KOPT-K1 (cell line): ENCODE results near the gene MZT2A.
"Not testable (repeated sequence)": the region's sequence is repeated elsewhere in the genome, so short reads cannot be mapped to it uniquely, and the experiment has no call there.

Experiments used
- H3K27ac ChIP-seq: fragments of 200-600 bp; sonication (generic); 2 replicates; pipeline ENCODE4 v1.5.1; 2016; ENCODE audit warnings: antibody characterized with exemption, mild to moderate bottlenecking, low read depth, low read length; ENCODE audit not compliant: poor library complexity, severe bottlenecking
- H3K36me3 ChIP-seq: fragments of 200-600 bp; sonication (generic); 2 replicates; pipeline ENCODE4 v1.5.1; 2017; ENCODE audit warnings: antibody characterized with exemption, mild to moderate bottlenecking, low read length, moderate library complexity; ENCODE audit not compliant: insufficient read depth
- H3K9me3 ChIP-seq: fragments of 200-600 bp; sonication (generic); 2 replicates; pipeline ENCODE4 v1.5.1; 2017; ENCODE audit warnings: antibody characterized with exemption, low read length, mild to moderate bottlenecking; ENCODE audit not compliant: insufficient read depth, poor library complexity, severe bottlenecking

Gene MZT2A, protein sequence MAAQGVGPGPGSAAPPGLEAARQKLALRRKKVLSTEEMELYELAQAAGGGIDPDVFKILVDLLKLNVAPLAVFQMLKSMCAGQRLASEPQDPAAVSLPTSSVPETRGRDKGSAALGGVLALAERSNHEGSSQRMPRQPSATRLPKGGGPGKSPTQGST

DNA sequence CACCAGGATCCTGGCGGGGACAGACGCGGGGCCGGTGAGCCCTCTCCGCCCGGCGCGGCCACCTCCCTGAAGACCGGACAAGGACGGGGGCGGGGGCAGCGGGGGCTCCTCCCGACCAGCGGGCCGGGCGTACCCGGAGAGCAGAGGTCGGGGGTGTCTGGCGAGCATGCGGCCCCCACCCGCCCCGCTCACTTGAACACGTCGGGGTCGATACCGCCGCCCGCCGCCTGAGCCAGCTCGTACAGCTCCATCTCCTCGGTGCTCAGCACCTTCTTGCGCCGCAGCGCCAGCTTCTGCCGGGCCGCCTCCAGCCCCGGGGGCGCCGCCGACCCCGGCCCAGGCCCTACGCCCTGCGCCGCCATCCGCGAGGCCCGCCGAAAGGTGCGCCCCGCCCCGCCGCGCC is at the start of gene MZT2A:
MZT2A (minus strand) TSS at position 383 of the 403 bp plus-strand sequence; CDS start at position 362, 21 bp downstream.
- H3K36me3 ChIP-seq: peaks cover 33% of the 10 kb centered on the region; the same call in 1 of the 2 replicates
- H3K27ac ChIP-seq: peak within 1 kb of the TSS; percentile 85
- not testable (repeated sequence) for H3K9me3 ChIP-seq

GRCh38 chr2:131538856-131539255 is 46.7 kb upstream of the MZT2A start:
- H3K27ac ChIP-seq, H3K36me3 ChIP-seq, H3K9me3 ChIP-seq: not testable (repeated sequence)

DNA sequence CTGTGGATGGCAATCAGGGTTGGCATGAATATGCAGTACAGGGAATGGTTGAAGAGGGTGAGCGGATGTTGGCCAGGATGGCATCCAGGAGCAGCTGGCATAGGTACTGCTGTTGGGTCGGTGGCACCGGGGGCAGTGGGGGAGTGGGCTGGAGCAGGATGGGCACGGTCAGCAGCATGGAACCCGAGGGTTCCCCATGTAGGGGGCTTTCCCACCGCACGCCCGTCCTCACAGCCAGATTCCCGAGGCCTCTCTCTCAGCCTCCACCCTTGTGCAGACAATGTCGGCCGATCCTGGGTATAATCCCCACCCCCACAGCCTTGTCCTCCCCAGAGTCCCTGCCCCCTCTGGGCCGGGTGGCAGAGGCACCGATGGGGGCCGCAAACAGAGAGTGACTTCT is 44.6 kb upstream of the MZT2A start:
- not testable (repeated sequence) for H3K9me3 ChIP-seq, H3K27ac ChIP-seq, H3K36me3 ChIP-seq

DNA sequence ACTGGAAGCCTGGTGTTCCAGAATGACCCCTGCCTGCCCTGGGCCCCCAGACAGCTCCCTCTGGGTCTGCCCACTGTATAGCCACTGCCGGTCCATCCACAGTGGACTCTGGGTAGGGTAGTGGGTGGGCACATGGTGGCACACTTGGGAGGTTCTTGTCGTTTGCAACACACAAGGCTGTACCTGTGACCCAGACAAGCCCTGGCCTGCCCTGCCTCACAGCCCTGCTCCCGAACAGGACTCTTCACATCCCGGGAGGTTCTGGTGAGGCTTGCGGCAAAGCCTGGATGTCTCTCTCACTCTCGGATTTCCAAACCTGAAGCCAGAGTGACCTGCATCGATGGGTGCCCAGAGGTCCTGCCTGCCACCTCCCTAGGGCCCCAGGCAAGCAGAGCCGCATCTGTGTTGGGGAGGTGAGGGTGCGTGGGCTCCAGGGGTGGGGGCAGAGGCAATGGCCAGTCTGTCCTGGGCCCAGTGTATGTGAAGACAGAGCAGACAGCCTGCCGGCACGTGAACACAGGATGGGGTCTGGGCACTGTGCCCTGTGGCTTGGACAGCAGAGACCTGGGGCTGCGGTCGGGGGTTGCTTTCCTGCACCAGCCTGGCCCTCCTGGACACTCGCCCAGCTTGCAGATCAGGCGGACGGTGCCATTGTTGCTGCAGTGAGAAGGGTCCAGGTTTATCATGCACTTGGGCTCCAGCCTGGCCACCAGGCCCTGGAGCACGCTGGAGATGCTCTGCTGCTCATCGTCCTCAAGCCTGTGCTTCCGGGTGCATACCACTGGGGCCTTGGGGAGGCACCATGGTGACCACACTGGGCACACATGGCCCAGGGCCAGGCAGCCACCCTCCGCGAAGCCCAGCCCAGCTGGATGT is 44.0 kb upstream of the MZT2A start:
- H3K36me3 ChIP-seq, H3K27ac ChIP-seq, H3K9me3 ChIP-seq: not testable (repeated sequence)

- Histone ChIP-seq H3K27ac (no peak overlapping the region), H3K36me3 (no peaks in the 10 kb centered on the region)
These were observed 43.3 kb upstream of the MZT2A start for GRCh38 chr2:131535526-131535925.

DNA sequence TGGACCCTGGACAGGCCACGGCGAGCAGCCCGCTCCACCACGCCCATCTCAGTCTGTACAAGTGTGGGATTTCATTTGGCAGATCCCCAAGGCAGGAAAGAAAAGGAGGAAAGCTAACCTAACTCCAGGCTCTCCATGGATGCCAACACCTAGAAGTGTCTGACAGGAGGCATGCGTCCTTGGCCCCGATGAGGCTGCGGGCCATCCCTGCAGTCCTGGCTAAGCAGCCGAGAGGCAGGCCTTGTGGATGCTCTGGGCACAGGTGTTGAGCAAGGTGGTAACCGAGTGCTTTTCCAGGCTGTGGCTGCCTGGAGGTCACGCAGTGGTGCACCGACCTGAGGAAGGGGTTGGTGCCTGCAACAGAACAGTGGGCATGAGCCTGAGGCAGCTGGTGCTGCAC is 42.8 kb upstream of the MZT2A start:
- H3K36me3 ChIP-seq, H3K9me3 ChIP-seq, H3K27ac ChIP-seq: not testable (repeated sequence)

More at GRCh38 chr2:131535526-131535925, 43.3 kb upstream of the MZT2A start:
- no peaks in the 10 kb centered on the region for H3K9me3 ChIP-seq

DNA sequence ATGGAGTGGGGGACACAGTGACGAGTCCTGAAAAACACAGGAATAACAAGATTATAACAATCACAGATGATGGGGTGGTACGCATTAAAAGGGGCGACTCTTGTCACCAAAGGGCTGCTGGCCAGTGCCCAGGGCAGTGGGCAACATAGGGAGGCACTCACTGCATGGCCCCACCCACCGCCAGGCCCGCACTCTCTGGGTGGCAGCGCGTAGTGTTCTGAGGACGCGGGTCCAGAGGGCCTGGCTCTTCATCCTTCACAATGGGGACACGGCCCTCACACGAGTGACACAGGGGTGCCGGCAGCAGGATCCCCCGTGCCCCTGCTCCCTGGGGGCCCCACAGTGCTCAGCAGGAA is 42.1 kb upstream of the MZT2A start:
- not testable (repeated sequence) for H3K27ac ChIP-seq, H3K9me3 ChIP-seq, H3K36me3 ChIP-seq

- not testable (repeated sequence) for H3K27ac ChIP-seq, H3K36me3 ChIP-seq, H3K9me3 ChIP-seq
These were observed 41.6 kb upstream of the MZT2A start for GRCh38 chr2:131533609-131534316.

DNA sequence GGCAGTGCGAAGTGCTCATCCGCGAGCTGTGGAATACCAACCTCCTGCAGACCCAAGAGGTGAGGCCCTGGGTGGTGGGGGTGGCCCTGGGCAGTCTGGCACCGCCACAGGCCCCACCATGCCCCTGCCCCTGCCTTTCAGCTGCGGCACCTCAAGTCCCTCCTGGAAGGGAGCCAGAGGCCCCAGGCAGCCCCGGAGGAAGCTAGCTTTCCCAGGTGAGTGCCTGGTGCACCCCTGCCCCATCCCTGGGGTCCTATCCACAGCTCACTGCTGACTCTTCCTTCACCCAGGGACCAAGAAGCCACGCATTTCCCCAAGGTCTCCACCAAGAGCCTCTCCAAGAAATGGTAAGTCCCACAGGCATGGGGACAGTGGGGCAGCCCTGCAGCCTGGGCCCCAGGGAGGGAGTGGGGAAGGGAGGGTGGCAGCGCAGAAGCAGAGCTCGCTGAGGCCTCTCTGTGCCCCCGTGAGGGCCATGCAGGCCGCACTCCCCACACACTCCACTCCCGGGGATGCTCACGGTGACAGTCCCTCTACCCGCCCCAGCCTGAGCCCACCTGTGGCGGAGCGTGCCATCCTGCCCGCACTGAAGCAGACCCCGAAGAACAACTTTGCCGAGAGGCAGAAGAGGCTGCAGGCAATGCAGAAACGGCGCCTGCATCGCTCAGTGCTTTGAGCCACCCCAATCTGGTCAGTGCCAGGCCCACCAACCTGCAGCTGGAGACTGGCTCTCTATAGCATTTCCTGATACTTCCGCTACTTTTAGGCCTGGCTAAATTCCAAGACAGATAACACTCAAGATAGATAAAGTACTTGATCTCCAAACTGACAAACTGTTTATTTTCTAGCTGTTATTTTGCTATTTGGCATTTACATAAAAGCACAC is 40.8 kb upstream of the MZT2A start:
- H3K27ac ChIP-seq, H3K36me3 ChIP-seq, H3K9me3 ChIP-seq: not testable (repeated sequence)

- not testable (repeated sequence) for H3K27ac ChIP-seq, H3K9me3 ChIP-seq, H3K36me3 ChIP-seq
These were observed 39.5 kb upstream of the MZT2A start for GRCh38 chr2:131531547-131532185.

DNA sequence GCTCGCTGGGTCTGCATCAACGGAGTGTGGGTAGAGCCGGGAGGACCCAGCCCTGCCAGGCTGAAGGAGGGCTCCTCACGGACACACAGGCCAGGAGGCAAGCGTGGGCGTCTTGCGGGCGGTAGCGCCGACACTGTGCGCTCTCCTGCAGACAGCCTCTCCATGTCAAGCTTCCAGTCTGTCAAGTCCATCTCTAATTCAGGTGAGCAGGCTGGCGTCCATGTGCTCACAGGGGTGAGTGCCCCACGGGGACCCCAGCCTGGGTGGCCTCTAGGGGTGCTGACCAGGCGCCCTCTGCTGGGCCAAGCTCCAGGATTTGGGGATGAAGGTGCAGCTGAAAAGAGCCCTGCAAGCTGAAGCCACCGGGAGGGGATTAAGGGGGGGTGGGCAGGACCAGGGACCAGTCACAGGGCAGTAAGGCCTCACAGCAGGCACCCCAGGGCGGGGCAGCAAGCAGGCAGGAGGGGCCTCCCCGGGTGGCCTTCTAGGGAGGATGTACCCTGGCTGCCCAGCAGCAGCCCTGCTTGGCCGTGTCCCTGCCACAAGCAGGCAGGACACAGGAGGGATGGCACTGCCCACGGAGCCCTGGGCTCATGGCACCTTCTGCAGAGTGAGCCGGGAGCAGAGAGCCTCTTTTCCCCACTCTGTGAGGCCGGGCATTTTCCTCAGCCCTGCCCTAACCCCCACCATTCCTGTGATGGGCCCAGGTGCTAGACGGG is 38.6 kb upstream of the MZT2A start:
- H3K36me3 ChIP-seq, H3K27ac ChIP-seq, H3K9me3 ChIP-seq: not testable (repeated sequence)

- H3K36me3 ChIP-seq, H3K9me3 ChIP-seq, H3K27ac ChIP-seq: not testable (repeated sequence)
These were observed 37.8 kb upstream of the MZT2A start for GRCh38 chr2:131529864-131530445.

GRCh38 chr2:131528981-131529863 is 37.0 kb upstream of the MZT2A start:
- H3K27ac ChIP-seq, H3K9me3 ChIP-seq, H3K36me3 ChIP-seq: not testable (repeated sequence)
